Cerebellar nuclear complex (tissue), 1 donor: ENCODE measurements around the gene SORCS3.

Experiments
- DNase-seq, 2 experiments: peaks; one replicate each; lab custom pipeline; 2025; lab: John Stamatoyannopoulos, UW

SORCS3 gene

GRCh38 chr10:105023211-105024111, 382.4 kb downstream of the SORCS3 start:
- no peak for DNase-seq

- DNase-seq: no peak
Measured at GRCh38 chr10:105024184-105024583, 383.1 kb downstream of the SORCS3 start.

- no peak for DNase-seq
Measured at GRCh38 chr10:105025092-105025491, 384.0 kb downstream of the SORCS3 start.

GRCh38 chr10:105026566-105026965, 385.5 kb downstream of the SORCS3 start:
- DNase-seq: no peak

- no peak for DNase-seq
Measured at GRCh38 chr10:105029286-105029685, 388.2 kb downstream of the SORCS3 start.

GRCh38 chr10:105037022-105037421, 395.9 kb downstream of the SORCS3 start:
- DNase-seq: no peak

GRCh38 chr10:105041956-105042355, 400.9 kb downstream of the SORCS3 start:
- no peak for DNase-seq

- no peak for DNase-seq
Measured at GRCh38 chr10:105042906-105043552, 401.9 kb downstream of the SORCS3 start.

GRCh38 chr10:105044902-105045301, 403.8 kb downstream of the SORCS3 start:
- no peak for DNase-seq

- no peak for DNase-seq
Measured at GRCh38 chr10:105056413-105056812, 415.3 kb downstream of the SORCS3 start.

- no peak for DNase-seq
Measured at GRCh38 chr10:105062951-105063350, 421.9 kb downstream of the SORCS3 start.

GRCh38 chr10:105063796-105064195, 422.7 kb downstream of the SORCS3 start:
- no peak for DNase-seq

GRCh38 chr10:105068497-105068896, 427.4 kb downstream of the SORCS3 start:
- no peak for DNase-seq

- DNase-seq: no peak
Measured at GRCh38 chr10:105070249-105070648, 429.2 kb downstream of the SORCS3 start.

- no peak for DNase-seq
Measured at GRCh38 chr10:105070952-105071351, 429.9 kb downstream of the SORCS3 start.

- DNase-seq: no peak
Measured at GRCh38 chr10:105071980-105072379, 430.9 kb downstream of the SORCS3 start.

GRCh38 chr10:105073999-105074398, 432.9 kb downstream of the SORCS3 start:
- no peak for DNase-seq

- DNase-seq: no peak
Measured at GRCh38 chr10:105075031-105075430, 433.9 kb downstream of the SORCS3 start.

- no peak for DNase-seq
Measured at GRCh38 chr10:105085980-105086379, 444.9 kb downstream of the SORCS3 start.

GRCh38 chr10:105094048-105094447, 453.0 kb downstream of the SORCS3 start:
- no peak for DNase-seq

- no peak for DNase-seq
Measured at GRCh38 chr10:105096316-105096715, 455.2 kb downstream of the SORCS3 start.

GRCh38 chr10:105102977-105103376, 461.9 kb downstream of the SORCS3 start:
- DNase-seq: no peak

- DNase-seq: no peak
Measured at GRCh38 chr10:105104297-105104696, 463.2 kb downstream of the SORCS3 start.
